Esophagus muscularis mucosa (tissue), 4 donors: ENCODE data around the gene TENM4. TPM values are rescaled to one million over a fixed set of nuclear protein-coding genes. Genes with fewer than 3 reads are reported as not detected.

Experiments used
- DNase-seq: peaks from one replicate; pipeline ENCODE4 v3.0.0-alpha.2; 2017; ENCODE audit errors: extremely low spot score
- H3K27ac ChIP-seq, 4 donors: fragments of 200-600 bp; sonication (generic); replicated peaks in 1 of 4; 1 replicate in 3 of 4; 2 replicates in 1 of 4; pipeline ENCODE4 v1.5.1; 2016 to 2019; ENCODE audit warnings: mild to moderate bottlenecking in 1 of 4
- H3K27me3 ChIP-seq, 4 donors: fragments of 200-600 bp; sonication (generic); one replicate each; pipeline versions ENCODE4 v1.5.1 to v1.6.0; 2016 to 2019
- H3K36me3 ChIP-seq, 4 donors: fragments of 200-600 bp; sonication (generic); one replicate each; pipeline ENCODE4 v1.5.1; 2016 to 2019
- H3K4me1 ChIP-seq, 4 donors: fragments of 200-600 bp; sonication (generic); one replicate each; pipeline ENCODE4 v1.5.1; 2016 to 2019
- H3K4me3 ChIP-seq, 4 donors: fragments of 200-600 bp; sonication (generic); 1 replicate in 2 of 4; 2 replicates in 2 of 4; pipeline ENCODE4 v1.5.1; 2016 to 2019; ENCODE audit warnings: mild to moderate bottlenecking in 4 of 4, moderate library complexity in 1 of 4
- H3K9me3 ChIP-seq, 4 donors: fragments of 200-600 bp; sonication (generic); 1 replicate in 3 of 4; 2 replicates in 1 of 4; pipeline ENCODE4 v1.5.1; 2016 to 2019
- CTCF ChIP-seq, 3 experiments: fragments of 200-600 bp in 2 of 3; fragments of 450-650 bp in 1 of 3; sonication (generic) in 2 of 3; IDR thresholded peaks; one replicate each; pipeline ENCODE4 v1.5.1; 2017 to 2019; ENCODE audit warnings: antibody characterized with exemption in 3 of 3, mild to moderate bottlenecking in 2 of 3, moderate library complexity in 1 of 3
- EP300 ChIP-seq: sonication (generic); formaldehyde crosslinking; IDR thresholded peaks from one replicate; pipeline ENCODE4 v1.6.1; 2017; ENCODE audit warnings: antibody characterized with exemption
- POLR2A ChIP-seq: fragments of 450-650 bp; IDR thresholded peaks from one replicate; pipeline ENCODE4 v1.6.1; 2017; ENCODE audit warnings: antibody characterized with exemption, moderate library complexity, mild to moderate bottlenecking, low read depth
- POLR2AphosphoS5 ChIP-seq, 2 donors: sonication (generic); formaldehyde crosslinking; IDR thresholded peaks; one replicate each; pipeline ENCODE4 v1.6.1; 2017; ENCODE audit warnings: antibody characterized with exemption in 2 of 2
- WGBS: methylation state at CpG from one replicate; pipeline ENCODE4 v1.1.5; 2018; 5-methylcytosine and 5-hydroxymethylcytosine counted together
- intact Hi-C: fragments of 100-400 bp; cut with DNase I; formaldehyde crosslinking; loops from one replicate; pipeline ENCODE4 v1.15.1; 2023
- total RNA-seq, 4 donors: library from RNA; depleted of rRNA; stranded (reverse); fragments of >200 nt; gene quantifications; one replicate each; pipeline versions ENCODE4 v1.1.0 to v1.2.1, GENCODE V29; 2016

The TENM4 gene
- total RNA-seq, 4 donors from 2014 or later: 4.1 to 9.6 (median 8.0) TPM

GRCh38 chr11:79157738-79158137, 283.1 kb downstream of the TENM4 start:
- no peak for TF ChIP-seq EP300
- TF ChIP-seq POLR2AphosphoS5 (IDR thresholded peaks at IDR 0.05): no peak
- TF ChIP-seq CTCF (IDR thresholded peaks at IDR 0.05): no peak
- TF ChIP-seq POLR2A: no peak
- Histone ChIP-seq H3K4me3 (no peak overlapping the region), H3K9me3 (no peaks in the 10 kb centered on the region), H3K36me3 (no peaks in the 10 kb centered on the region), H3K27ac (no peak overlapping the region), H3K4me1 (no peaks in the 10 kb centered on the region), H3K27me3 (no peaks in the 10 kb centered on the region)
- 92% methylated on average over 4 of the region's 4 CpGs for whole genome bisulfite sequencing
- intact Hi-C loops: no loop called here
- peak; percentile 84 for DNase-seq

GRCh38 chr11:79156031-79156430, 284.8 kb downstream of the TENM4 start:
- DNase-seq: peak; percentile 85
- WGBS: 88% methylated on average over 6 of the region's 6 CpGs
- intact Hi-C loops: no loop called here
- no peak overlapping the region for H3K4me3 ChIP-seq
- no peaks in the 10 kb centered on the region for H3K27me3 ChIP-seq
- H3K9me3 ChIP-seq: no peaks in the 10 kb centered on the region
- H3K27ac ChIP-seq: no peak overlapping the region
- H3K4me1 ChIP-seq: no peaks in the 10 kb centered on the region
- TF ChIP-seq POLR2AphosphoS5 (IDR thresholded peaks at IDR 0.05) (no peak), CTCF (IDR thresholded peaks at IDR 0.05) (no peak), POLR2A (no peak), EP300 (no peak)
- no peaks in the 10 kb centered on the region for H3K36me3 ChIP-seq

- 87% methylated on average over 3 of the region's 3 CpGs for WGBS
- no peak for TF ChIP-seq POLR2A
- no peak for TF ChIP-seq CTCF (IDR thresholded peaks at IDR 0.05)
- no peak for TF ChIP-seq EP300
- TF ChIP-seq POLR2AphosphoS5 (IDR thresholded peaks at IDR 0.05): no peak
These were observed 285.6 kb downstream of the TENM4 start for GRCh38 chr11:79155237-79155636.

GRCh38 chr11:79152511-79152910, 288.3 kb downstream of the TENM4 start:
- no peak overlapping the region for H3K4me3 ChIP-seq
- no peak for DNase-seq
- WGBS: 77% methylated on average over 4 of the region's 4 CpGs
- no peaks in the 10 kb centered on the region for H3K4me1 ChIP-seq
- no peaks in the 10 kb centered on the region for H3K36me3 ChIP-seq
- H3K27ac ChIP-seq: no peak overlapping the region
- no peaks in the 10 kb centered on the region for H3K27me3 ChIP-seq
- TF ChIP-seq POLR2A: no peak
- no peak for TF ChIP-seq POLR2AphosphoS5 (IDR thresholded peaks at IDR 0.05)
- TF ChIP-seq EP300: no peak
- TF ChIP-seq CTCF (IDR thresholded peaks at IDR 0.05): no peak
- intact Hi-C loops: no loop called here
- no peaks in the 10 kb centered on the region for H3K9me3 ChIP-seq

More at GRCh38 chr11:79155237-79155636, 285.6 kb downstream of the TENM4 start:
- Histone ChIP-seq H3K27ac (no peak overlapping the region), H3K9me3 (no peaks in the 10 kb centered on the region), H3K36me3 (no peaks in the 10 kb centered on the region), H3K27me3 (no peaks in the 10 kb centered on the region), H3K4me3 (no peak overlapping the region), H3K4me1 (no peaks in the 10 kb centered on the region)
- DNase-seq: no peak
- intact Hi-C loops: no loop called here

GRCh38 chr11:79151396-79151795, 289.4 kb downstream of the TENM4 start:
- intact Hi-C loops: no loop called here

More at GRCh38 chr11:79151396-79151795, 289.4 kb downstream of the TENM4 start:
- H3K36me3 ChIP-seq: no peaks in the 10 kb centered on the region
- no peak for TF ChIP-seq CTCF (IDR thresholded peaks at IDR 0.05)
- no peak for TF ChIP-seq EP300
- no peak for TF ChIP-seq POLR2A
- no peak for TF ChIP-seq POLR2AphosphoS5 (IDR thresholded peaks at IDR 0.05)
- no peaks in the 10 kb centered on the region for H3K9me3 ChIP-seq
- no peaks in the 10 kb centered on the region for H3K27me3 ChIP-seq
- DNase-seq: no peak
- H3K27ac ChIP-seq: no peak overlapping the region
- WGBS: 90% methylated on average over 3 of the region's 3 CpGs
- H3K4me3 ChIP-seq: no peak overlapping the region
- no peaks in the 10 kb centered on the region for H3K4me1 ChIP-seq
